ENCODE results near the gene CCDC9. TPM values are rescaled to one million over a fixed set of nuclear protein-coding genes. Genes with fewer than 3 reads are reported as not detected.
A peak's percentile ranks its signal among the peaks of the same experiment; 100 is the strongest.

The CCDC9 gene
- total RNA-seq, 1 experiment from 2014 or later, result 8.3 TPM

DNA sequence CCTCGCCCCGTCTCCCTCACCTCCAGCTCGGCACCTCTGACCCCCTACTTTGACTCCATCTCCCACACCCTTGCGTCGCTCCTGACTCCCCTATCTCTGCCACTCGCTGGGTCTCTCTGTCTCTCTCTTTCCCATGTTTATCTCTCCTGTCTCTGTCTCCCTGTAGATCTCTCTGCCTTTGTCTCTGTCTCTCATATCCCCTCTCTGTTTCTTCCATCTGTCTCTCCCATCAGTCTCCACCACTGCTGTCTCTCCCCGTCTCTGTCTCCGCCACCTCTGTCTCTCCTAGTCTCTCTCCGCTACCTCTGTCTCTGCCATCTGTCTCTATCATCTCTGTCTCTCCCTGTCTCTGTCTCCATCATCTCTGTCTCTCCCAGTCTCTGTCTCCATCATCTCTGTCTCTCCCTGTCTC lies 13.0 kb upstream of the CCDC9 start:
- H3K79me2 ChIP-seq (ENCODE audit: low read length), result no peaks in the 10 kb centered on the region
- intact Hi-C loops (cut with micrococcal nuclease), result loop anchor here (5.0 kb wide), 1 partner anchor 96 kb away; no protein-coding TSS in a partner anchor
- peak overlapping the region; percentile 82 for H3K4me2 ChIP-seq (ENCODE audit: low read length)
- peaks cover 3% of the 10 kb centered on the region for H3F3A ChIP-seq (ENCODE audit: low read length, unreplicated experiment)
- POLR2A ChIA-PET (ENCODE audit: unreplicated experiment), result interaction anchor here (0.6 kb wide), 1 partner anchor 11 kb away, joined by 3 read pairs; no protein-coding TSS in a partner anchor
- no peak for ATAC-seq
- CTCF ChIA-PET, result no interaction called here
- H3K27me3 ChIP-seq (ENCODE audit: low read length), result no peaks in the 10 kb centered on the region
- no peak for DNase-seq
- no TSS peak for BruUV-seq (replicated peaks)
- H3K27ac ChIP-seq (ENCODE audit: low read length), result no peak overlapping the region
- H3K9me3 ChIP-seq (ENCODE audit: low read length), result no peaks in the 10 kb centered on the region
- no peaks in the 10 kb centered on the region for H3K9me2 ChIP-seq (replicated peaks; ENCODE audit: low read length)
- peak overlapping the region; percentile 86; the same call in 1 of the 2 replicates for H2AFZ ChIP-seq (ENCODE audit: low read length)
- H3K4me3 ChIP-seq (ENCODE audit: low read length), result peak overlapping the region; percentile 61; the same call in 1 of the 2 replicates
- TF ChIP-seq EZH2phosphoT487 (IDR thresholded peaks at IDR 0.05; ENCODE audit: borderline replicate concordance, low read length) (no peak), EZH2 (IDR thresholded peaks at IDR 0.05; ENCODE audit: low read length, unreplicated experiment) (no peak)
- TF ChIP-seq, protein P1, sequence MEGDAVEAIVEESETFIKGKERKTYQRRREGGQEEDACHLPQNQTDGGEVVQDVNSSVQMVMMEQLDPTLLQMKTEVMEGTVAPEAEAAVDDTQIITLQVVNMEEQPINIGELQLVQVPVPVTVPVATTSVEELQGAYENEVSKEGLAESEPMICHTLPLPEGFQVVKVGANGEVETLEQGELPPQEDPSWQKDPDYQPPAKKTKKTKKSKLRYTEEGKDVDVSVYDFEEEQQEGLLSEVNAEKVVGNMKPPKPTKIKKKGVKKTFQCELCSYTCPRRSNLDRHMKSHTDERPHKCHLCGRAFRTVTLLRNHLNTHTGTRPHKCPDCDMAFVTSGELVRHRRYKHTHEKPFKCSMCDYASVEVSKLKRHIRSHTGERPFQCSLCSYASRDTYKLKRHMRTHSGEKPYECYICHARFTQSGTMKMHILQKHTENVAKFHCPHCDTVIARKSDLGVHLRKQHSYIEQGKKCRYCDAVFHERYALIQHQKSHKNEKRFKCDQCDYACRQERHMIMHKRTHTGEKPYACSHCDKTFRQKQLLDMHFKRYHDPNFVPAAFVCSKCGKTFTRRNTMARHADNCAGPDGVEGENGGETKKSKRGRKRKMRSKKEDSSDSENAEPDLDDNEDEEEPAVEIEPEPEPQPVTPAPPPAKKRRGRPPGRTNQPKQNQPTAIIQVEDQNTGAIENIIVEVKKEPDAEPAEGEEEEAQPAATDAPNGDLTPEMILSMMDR (conservative IDR thresholded peaks at IDR 0.05; ENCODE audit: low read depth, low read length), result no peak
- no peak overlapping the region for H3K9ac ChIP-seq (ENCODE audit: low read length)
- H3K4me1 ChIP-seq (ENCODE audit: insufficient read depth, low read length), result peaks cover 8% of the 10 kb centered on the region; the same call in 1 of the 2 replicates
- H3K36me3 ChIP-seq (ENCODE audit: low read depth, low read length), result no peaks in the 10 kb centered on the region; the same call in 1 of the 2 replicates
- no peaks in the 10 kb centered on the region for H4K20me1 ChIP-seq (ENCODE audit: low read length)

DNA sequence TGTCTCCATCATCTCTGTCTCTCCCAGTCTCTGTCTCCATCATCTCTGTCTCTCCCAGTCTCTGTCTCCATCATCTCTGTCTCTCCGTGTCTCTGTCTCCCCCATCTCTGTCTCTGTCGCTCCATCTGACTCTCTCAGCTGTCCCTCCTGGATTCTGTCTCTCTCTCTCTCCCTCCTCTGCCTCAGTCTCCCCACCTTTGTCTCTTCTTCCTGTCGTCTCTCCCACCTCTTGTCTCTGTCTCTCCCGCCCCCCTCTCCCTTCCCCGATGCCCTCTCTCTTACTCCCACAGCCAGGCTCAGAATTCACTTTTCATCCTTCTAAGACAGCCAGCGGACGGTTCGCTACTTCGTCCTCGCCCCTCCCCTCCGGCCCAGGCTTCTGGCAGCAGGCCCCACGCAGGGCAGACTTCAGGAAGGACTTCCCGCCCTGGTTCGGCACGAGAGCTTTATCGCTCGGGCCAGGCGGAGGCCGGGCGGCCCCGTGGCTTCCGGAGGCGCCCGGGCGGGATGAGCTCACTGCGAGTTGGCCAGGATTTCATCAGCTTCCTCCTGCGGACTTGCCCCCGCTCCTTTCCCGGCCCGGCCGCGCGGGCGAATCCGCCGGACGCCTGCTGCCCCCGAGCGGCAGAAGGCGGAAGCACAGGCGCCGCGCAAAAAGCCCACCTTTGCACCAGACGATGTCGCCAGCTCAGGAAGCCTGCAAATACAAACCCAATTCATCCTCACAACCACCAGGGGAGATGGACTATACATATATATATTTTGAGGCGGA lies 12.4 kb upstream of the CCDC9 start:
- ChIA-PET POLR2A (ENCODE audit: unreplicated experiment) (interaction anchor here (0.6 to 1.0 kb wide), 3 partner anchors 18 to 208 kb away, joined by 4 to 23 read pairs (median 8); no protein-coding TSS in a partner anchor), CTCF (interaction anchor here (0.5 to 1.2 kb wide), 12 partner anchors 8 to 209 kb away, joined by 3 to 80 read pairs (median 5); partner anchors contain the start of genes CCDC9 and ZC3H4)
- Histone ChIP-seq H3F3A (ENCODE audit: low read length, unreplicated experiment) (peaks cover 3% of the 10 kb centered on the region), H3K36me3 (ENCODE audit: low read depth, low read length) (no peaks in the 10 kb centered on the region; the same call in 1 of the 2 replicates), H3K27me3 (ENCODE audit: low read length) (no peaks in the 10 kb centered on the region), H4K20me1 (ENCODE audit: low read length) (no peaks in the 10 kb centered on the region), H3K4me2 (ENCODE audit: low read length) (peak overlapping the region; percentile 82), H3K79me2 (ENCODE audit: low read length) (no peaks in the 10 kb centered on the region), H3K9me2 (replicated peaks; ENCODE audit: low read length) (no peaks in the 10 kb centered on the region), H2AFZ (ENCODE audit: low read length) (peak overlapping the region; percentile 86), H3K27ac (ENCODE audit: low read length) (peak overlapping the region; percentile 32; the same call in 1 of the 2 replicates), H3K9me3 (ENCODE audit: low read length) (no peaks in the 10 kb centered on the region), H3K9ac (ENCODE audit: low read length) (peak overlapping the region; percentile 58), H3K4me1 (ENCODE audit: insufficient read depth, low read length) (peaks cover 8% of the 10 kb centered on the region; the same call in 1 of the 2 replicates), H3K4me3 (ENCODE audit: low read length) (peak overlapping the region; percentile 61)
- TF ChIP-seq, protein P1 (conservative IDR thresholded peaks at IDR 0.05; ENCODE audit: low read depth, low read length), result peak; percentile 77
- TF ChIP-seq EZH2phosphoT487 (IDR thresholded peaks at IDR 0.05; ENCODE audit: borderline replicate concordance, low read length) (no peak), EZH2 (IDR thresholded peaks at IDR 0.05; ENCODE audit: low read length, unreplicated experiment) (no peak)
- intact Hi-C loops (cut with micrococcal nuclease), result loop anchor here (1.0 to 5.0 kb wide), 2 partner anchors 34 to 97 kb away; no protein-coding TSS in a partner anchor
- peak; percentile 90 for DNase-seq
- ATAC-seq, result peak; percentile 79
- TSS peak; percentile 36 for BruUV-seq (replicated peaks)
